ENCODE results near the gene CD33.

GRCh38 chr19:51219307-51219706 lies 5.6 kb upstream of the CD33 start:
- TF ChIP-seq POLR2AphosphoS5 (IDR thresholded peaks at IDR 0.05) (no peak), CTCF (IDR thresholded peaks at IDR 0.05) (no peak)

All from prostate gland (tissue), 2 donors.